ENCODE results near the gene UTF1.
A peak's percentile ranks its signal among the peaks of the same experiment; 100 is the strongest.
"Not testable (repeated sequence)": the region's sequence is repeated elsewhere in the genome, so short reads cannot be mapped to it uniquely, and the experiment has no call there.

Gene UTF1

DNA sequence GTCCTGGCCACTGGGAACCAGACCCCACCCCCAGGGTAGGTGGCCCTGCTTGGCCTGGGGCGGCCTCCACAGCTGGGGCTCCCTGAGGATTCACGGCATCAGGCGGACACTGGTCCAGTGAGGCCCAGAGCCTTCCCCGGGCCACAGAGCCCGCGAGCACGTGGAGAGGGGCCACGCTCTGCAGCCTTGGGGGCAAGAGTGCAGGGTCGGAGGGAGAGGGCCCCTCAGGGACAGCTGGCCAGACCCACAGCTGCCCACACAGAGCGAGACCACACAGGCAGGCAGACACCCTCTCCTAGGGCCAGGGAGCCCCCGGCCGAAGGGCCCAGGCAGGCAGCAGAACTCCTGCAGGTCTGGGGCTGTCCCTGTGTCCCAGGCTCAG is 18.3 kb downstream of the UTF1 start:
- DNase-seq = no peak

DNA sequence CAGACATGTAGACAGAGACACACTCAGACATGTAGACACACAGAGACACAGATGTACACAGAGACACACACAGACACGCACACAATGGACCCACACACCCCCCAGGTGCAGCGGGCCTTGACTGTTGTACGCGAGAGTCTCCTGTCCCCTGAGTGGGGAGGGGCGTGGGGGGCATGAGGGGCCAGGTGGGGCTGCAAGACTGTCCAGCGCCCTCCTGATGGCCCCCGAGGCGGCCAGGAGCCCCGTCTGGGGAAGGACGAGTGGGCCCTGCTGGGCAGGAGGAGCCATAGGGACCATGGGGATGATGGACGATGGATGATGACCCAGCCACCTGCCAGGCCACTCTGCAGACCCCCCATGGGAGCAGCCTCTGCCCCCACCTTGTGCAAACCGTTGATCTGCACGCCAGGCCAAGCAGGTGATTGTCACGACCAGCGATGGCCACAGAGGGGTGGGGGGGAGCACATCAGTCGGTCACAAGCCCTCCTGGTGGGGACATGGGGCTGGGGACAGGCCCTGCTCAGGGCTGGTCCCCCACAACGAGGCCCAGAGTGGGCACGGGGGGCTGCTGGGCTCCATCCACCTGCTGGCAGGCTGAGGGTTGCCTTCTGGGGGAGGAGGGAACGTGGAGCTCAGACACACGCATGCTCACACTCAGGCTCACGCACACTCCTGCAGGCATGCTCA is 19.2 kb downstream of the UTF1 start:
- DNase-seq = no peak

DNA sequence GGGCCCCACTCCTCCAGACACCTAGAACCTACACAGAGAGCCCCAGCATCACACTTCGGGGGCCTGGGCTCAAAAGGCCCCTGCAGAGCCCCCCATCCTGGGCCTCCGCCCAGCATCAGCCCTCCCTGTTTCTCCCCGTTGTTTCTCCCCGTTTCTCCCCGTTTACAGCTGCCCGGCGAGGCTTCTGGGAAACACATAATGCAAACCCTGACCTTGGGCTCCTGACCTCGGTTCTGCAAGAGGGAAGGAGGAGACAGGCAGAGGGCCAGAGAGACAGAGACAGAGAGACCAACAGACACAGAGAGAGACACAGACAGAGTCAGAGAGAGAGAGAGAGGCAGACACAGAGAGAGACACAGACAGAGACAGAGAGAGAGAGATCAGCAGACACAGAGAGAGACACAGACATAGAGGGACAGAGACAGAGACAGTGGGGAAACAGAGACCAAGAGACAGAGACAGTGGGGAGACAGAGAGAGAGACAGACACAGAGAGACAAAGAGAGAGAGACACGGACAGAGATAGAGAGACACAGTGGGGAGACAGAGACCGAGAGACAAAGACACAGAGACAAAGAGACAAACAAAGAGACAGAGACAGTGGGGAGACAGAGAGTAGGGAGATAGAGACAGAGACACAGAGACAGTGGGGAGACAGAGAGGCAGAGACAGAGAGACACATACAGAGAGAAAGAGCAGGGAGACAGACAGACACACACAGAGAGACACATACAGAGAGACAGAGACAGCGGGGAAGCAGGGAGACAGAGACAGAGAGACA is 20.1 kb downstream of the UTF1 start:
- no peak for DNase-seq

DNA sequence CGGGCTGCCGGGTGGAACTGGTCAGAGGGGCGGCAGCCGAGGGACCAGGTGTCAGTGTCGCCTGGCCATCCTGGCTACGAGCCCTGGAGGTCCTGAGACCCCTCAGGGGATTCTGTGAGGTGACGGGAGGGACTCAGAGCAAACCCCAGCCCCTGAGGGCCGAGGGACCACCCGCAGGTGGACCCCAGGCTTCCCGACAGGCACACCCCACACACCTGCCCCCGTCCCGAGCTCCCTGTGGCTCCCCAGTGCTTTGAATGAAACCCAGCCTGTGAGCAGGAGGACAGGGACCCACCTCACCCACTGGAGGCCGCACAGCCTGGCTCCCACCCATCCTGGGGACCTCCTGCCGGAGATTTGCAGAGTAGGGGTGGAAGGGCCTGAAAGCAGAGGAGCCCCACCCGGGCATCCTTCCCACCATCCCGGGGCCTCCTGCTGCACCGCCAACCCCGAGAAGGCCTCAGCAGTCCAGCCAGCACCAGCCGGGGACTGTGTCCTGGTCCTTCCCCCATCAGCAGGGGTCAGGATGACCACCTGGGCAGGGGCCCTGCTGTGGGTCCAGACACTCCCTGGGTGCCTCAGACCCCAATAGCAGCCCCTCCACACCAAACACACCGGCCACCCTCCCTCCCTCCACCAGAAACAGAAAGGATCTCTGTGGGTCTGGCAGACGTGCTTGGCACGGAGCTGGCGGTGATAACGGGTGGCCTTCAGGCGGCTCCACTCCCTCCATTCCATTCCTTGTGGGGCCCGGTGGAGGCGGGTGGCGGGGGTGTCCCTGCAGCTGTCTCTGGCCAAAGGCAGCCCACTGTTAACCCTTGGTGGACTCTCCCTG is 21.6 kb downstream of the UTF1 start:
- DNase-seq = no peak

DNA sequence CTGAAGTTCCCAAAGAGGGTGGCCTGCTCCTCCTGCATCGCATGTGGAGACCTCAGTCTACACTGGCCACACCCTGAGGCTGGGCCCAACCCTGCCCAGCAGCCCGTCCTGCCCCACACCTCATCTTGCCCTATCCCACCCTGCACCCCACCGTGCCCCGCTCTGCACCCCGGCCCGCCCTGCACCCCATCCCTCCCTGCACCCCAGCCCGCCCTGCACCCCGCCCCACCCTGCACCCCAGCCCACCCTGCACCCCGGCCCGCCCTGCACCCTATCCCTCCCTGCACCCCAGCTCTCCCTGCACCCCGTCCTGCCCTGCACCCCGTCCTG is 22.2 kb downstream of the UTF1 start:
- DNase-seq = no peak

DNA sequence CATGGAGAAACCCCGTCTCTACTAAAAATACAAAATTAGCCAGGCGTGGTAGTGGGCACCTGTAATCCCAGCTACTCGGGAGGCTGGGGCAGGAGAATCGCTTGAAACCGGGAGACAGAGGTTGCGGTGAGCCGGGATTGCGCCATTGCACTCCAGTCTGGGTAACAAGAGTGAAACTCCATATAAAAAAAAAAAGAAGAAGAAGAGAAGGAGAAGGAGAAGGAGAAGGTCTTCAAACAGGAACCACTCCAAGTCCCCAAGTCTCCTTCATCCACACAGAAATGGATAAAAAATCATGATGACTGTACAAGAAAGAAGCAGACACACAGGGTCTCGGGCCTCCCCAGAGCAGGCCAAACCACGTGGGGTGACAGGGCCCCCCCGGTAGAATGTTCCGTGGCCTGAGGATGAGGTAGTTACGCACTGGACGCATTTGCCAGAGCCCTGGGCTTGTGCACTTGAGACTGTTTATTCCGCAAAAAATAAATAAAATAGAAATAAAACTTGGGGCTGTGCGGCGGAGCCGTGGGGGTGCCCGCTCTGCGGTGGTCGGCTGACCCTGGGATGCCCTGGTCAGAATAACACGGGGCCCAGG is 23.4 kb downstream of the UTF1 start:
- no peak for DNase-seq

DNA sequence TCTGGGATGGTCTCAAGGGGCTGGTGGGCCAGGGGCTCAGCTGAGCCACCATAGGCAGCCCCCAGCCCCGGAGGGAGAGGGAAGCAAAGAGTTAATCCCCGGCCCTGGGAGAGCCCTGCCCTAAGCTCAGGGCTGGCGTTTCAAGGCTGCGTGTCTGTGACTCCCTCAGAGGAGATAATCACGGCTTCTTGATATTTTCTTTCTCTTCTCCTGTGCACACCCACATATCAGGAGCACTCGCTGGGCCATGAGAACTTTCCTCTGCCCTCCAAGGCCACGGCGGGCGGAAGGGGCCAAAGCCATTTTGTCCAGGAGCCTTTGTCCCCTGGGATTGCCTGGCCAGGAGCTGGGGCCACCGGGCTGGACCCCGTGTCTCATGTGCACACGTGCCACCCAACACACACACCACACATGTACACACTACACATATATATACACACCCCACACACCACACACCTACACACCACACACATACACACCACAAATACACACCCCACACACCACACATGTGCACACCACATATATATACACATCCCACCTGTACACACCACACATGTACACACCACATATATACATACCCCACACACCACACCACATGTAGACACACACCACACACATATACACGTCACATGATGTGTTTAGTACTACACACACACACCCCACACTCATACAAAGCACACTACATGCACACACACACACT is 24.6 kb downstream of the UTF1 start:
- DNase-seq = no peak

DNA sequence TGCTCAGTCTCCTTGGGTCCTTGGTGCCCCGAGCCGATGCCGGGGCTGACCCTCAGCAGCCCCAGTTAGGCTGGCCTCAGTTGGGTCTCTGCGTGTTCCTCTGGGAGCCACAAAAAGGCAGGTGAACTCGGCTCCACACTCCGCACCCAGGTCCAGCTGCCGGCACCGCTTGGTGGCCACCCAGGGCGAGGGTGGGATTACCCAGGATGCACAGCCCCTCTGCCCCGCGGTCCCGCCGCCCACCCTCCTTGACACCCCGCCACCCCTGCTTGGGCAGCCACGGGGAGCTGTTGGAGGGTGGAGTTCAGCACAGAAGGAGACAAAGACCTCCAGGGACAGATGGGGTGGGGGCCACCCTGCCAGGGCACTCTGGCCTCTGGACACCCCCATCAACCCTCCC is 25.3 kb downstream of the UTF1 start:
- no peak for DNase-seq

DNA sequence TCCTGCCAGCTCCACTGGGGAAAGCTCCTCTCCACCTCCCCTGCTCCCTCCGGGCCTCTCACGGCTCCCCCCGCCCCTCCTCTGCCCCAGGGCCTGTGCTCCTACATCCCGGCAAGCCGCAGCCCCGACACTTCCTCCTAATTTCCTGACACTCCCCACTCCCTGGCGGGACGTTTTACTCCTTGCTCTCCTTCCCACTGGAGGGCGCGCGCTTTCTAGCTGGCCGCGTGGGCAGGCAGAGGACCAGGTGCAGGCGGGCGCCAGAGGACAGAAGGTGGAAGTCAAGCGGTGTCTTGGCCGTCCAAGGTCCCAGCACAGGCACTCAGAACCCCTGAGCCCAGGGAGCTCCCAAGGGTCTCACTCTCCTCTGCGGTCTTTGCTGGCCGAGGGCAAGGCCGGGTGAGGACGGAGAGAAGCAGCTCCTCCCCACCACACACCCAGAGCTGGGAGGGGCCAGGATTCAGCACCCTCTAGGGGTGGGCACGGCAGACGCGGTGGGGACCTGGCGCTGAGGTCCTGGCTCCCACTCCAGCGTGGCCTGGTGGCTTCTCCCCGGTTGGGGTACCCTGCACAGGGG is 27.6 kb downstream of the UTF1 start:
- DNase-seq = peak; percentile 28

DNA sequence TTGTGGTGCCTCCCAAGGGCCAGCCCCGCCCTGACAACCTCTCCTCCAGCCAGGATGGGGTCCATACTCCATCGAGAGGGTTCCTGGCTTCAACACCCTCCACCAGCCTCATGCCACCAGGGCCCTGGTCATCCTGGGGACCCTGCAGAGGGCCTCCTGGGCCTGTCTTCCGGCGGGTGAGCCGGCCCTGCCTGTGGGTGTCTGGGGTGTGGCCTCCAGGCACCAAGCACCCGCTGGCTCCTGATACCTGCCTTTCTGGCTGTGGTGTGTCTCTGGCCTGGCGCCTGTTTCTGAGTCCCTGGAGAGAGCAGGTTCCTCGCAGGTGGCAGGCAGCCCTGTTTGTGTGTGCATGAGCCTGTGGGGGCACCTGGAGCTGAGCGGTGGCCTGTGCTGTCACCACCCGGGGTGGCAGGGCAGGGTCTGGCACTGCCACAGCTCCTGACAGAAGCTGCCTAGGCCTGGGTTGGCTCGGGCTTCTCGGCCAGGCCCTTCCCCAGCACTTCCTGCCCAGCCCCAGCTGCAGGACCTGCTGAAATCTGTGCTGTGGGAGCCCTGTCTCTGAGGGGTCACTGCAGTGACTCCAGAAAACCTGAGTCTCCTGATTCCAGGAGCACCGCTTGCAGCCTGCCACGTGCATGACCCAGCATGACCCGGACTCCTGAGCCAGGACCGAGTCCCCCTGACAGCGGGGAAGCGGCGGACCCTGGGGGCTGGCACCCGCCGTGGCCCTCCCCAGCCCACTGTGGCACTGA is 28.2 kb downstream of the UTF1 start:
- DNase-seq = no peak

DNA sequence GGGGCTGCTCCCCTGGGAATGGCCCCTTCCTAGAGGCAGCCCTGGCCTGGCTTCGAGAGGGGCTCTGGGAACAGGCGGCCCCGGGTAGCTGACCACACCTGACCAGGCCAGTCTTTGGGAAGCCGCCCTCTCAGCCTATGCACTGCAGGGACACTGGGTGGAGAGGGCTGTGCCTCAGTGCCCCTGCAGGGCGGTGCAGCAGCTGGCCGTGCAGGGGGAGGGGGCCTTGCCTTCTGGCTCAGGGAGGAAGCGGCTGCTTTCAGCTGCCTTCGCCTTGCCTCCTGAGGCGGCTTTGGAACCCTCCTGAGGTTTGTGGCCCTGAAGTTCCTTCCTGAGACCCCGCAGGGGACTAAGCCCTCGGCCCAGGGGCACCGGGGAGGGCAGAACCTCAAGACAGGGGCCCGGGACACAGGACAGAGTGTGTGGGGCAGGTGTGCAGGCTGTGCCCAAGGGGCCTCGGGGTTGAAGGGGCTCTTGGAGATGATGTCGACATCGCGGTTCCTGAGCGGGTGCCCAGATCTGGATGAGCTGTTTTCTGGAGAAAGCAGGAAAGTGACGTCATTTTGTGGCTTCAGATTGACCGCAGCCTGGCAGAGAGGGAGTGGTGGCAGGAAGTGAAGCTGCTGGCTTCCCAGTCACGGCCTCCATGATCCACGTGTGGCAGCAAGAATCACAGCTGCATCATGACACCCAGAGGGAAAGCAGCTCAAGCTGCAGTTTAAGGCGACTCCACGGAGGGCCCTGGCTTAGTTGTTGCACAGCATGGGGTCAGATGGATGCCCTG is 29.0 kb downstream of the UTF1 start:
- peak; percentile 97 for DNase-seq

DNA sequence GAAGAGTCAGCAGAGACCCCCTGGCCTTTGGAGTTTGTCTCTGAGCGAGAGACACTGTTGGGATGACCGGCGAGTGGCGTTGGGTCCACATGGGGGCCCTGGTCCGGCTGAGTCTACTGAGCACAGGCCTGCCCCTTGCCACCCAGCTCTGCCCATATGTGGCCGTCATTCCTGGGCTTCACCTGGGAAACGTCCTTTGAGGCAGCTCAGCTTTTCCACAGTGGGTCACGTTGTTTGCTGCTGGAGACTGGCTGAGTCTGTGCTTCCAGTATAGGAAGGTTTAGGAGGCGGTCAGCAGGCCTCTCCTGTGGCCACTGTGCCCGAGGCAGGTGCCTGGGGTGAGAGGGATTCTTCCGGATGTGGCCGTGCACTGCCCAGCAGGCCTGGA is 29.6 kb downstream of the UTF1 start:
- no peak for DNase-seq

DNA sequence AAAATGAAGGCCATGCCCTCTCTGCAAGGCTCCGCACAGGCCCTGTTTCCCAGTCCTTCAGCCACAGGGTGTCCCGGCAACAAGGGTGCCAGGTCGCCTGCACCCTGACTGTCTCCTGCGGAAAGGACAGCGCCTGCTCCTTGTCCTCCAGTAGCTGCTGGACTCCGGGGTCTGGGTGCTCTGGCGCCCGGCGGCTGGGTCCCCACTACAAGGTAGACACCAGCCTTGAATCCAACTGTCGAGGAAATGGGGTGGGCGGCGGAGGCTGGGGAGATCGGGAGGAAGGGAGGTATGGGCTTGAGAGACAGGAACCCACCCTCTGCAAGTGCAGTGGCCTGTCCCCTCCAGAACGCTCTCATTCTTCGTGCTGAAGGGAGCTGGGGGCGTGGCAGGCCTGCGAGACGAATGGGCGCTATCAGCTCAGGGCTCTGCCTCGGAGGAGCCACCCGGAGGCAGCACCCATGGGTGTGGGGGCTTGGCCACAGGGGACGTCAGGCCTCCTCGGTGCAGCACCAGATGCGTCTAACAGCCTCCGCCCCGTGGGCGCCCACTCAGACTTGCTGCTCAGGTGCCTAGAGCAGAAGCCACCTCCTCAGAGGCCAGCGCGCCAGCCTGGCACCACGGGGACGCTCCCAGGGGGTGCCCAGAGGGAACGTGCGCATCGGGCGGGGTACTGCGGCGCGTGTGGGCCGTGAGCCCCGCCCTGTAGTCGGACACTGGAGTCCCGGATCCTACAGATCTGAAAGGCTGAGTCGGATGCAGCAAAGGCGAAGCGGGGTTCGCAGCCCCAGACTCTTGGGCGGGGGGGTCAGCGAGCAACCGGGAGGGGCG is 31.1 kb downstream of the UTF1 start:
- peak; percentile 25 for DNase-seq

DNA sequence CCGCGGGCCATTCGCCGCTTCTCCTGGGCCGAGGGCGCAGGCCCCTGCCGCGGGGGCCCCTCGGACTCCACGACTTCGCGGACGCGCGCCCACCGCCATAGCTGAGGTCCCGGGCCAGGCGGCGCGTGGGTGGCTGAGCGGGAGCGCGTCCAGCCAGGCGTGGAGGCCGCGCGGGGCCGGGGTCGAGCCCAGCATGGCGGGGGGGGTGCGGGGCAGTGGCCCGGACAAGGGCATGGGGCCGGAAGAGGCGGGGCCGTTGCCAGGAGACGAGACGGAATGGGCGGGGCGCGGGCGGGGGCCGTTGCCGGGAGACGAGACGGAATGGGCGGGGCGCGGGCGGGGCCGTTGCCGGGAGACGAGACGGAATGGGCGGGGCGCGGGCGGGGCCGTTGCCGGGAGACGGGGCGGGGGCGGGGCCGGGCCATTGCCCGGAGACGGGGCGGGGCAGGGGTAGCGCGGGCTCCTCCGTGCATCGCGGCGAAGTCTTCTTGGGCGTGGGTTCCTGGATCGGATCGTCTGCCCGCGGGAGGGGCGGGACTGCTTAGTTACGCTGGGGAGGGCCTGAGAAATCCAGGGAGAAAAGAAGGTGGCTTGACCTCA is 31.8 kb downstream of the UTF1 start:
- DNase-seq = peak; percentile 79

DNA sequence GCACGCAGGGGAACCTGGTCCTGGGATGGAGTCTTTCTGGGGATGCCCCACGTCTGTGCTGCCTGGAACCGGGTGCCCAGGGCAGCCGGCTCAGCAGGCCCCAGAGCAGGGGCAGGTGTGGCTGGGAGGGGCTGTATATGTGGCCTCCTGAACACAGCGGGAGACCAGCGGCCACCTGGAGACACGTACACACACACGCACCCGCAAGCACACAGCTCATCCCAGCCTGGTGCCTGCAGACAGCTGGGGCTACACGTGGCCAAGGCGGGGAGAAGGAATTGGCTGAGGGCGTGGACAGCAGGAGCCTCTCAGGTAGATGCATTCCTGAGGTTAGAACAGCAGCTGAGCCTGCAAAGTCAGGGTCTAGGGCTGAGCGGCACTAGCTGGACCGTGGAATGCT is 32.7 kb downstream of the UTF1 start:
- no peak for DNase-seq

DNA sequence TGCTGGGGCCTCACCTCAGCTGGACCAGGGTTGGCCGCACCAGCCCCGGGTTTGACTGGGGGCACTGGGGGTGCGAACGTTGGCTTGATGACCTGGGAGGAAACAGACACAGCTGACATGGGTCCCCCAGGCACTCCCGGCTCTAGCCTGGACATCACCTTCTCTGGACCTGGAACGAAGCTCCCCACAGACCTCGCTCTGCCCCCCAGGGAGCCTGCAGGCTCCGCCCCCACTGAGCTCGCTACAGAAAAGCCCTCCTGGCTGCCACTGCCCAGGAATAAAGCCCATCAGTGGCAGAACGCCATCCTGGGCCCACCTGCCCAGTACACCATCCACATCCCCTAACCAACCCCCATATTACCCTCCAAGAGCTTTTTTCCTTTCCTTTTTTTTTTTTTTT is 33.7 kb downstream of the UTF1 start:
- DNase-seq = no peak

DNA sequence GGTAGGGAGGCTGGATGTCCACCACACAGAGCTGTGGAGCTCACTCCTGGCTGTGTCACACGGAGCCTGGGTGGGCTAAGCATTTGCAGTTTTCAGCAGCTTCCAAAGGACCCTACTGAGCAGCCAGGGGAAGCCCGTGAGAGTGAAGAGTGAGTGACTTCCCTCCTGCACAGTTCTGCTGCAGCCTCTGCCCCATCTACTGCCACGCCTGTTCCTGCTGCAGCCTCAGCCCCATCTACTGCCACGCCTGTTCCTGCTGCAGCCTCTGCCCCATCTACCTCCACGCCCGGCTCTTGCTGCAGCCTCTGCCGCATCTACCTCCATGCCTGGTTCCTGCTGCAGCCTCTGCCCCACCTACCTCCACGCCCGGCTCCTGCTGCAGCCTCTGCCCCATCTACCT is 34.4 kb downstream of the UTF1 start:
- no peak for DNase-seq

DNA sequence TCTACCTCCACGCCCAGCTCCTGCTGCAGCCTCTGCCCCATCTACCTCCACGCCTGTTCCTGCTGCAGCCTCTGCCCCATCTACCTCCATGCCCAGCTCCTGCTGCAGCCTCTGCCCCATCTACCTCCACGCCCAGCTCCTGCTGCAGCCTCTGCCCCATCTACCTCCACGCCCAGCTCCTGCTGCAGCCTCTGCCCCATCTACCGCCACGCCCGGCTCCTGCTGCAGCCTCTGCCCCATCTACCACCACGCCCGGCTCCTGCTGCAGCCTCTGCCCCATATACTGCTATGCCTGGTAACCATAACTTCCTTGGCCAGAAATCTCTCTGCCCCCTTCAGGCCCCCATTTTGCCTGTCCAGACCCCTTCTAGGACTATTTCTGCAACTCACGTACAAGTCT is 35.0 kb downstream of the UTF1 start:
- not testable (repeated sequence) for DNase-seq

DNA sequence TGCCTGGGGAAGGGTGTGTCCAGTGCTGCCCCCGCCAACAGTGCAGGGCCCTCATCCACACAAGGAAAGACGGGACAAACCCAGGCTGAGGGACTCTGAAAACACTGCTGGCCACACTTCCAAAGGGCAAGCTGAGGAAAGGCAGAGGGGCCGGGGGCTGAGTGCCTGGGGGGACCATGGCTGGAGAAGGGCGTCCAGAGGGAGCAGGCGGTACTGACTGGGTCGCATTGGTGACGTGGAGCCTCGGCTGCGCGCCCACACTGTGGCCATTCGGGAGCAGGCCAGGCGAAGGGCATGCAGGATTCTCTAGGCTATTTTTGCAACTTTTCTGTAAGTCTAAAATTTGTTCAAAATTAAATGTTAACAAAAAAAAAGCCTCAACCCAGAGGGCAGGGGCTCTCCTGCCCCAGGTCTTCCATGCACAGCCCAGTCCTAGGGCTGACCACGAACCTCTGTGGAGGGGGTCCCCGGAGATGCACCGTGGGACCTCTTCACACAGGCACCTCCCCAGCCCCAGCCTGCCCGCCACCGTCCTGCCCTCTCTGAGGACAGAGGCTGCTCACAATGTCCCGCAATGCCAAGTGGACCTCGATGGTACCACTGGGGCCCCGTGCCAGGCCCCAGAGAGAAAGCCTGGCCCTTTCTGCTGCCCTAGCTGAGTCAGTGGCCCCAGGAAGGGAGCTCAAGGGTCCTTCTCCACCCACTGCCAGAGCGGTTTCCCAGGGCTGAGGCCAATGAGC is 36.2 kb downstream of the UTF1 start:
- no peak for DNase-seq
